ENCODE data around the gene CLSTN2.

DNA sequence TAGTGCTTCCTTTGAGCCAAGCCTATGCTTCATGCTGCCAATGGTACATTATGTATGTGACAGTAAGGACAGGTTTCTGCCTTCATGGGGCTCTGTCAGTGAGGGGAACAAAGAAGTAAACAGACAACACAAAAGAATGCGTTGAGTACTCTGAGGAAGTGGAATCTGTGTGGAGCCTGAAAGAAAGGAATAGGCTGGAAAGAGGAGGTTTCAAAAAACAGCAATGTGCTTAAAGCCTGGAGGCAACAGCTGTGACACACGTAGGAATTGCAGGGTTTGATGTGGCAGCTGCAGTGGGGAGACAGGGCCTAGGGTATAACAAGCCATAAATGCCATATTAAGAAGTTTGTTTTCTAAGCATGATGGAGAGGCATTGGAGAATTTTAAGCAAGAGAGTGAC is 316.7 kb downstream of the CLSTN2 start:
- TF ChIP-seq, protein P1, sequence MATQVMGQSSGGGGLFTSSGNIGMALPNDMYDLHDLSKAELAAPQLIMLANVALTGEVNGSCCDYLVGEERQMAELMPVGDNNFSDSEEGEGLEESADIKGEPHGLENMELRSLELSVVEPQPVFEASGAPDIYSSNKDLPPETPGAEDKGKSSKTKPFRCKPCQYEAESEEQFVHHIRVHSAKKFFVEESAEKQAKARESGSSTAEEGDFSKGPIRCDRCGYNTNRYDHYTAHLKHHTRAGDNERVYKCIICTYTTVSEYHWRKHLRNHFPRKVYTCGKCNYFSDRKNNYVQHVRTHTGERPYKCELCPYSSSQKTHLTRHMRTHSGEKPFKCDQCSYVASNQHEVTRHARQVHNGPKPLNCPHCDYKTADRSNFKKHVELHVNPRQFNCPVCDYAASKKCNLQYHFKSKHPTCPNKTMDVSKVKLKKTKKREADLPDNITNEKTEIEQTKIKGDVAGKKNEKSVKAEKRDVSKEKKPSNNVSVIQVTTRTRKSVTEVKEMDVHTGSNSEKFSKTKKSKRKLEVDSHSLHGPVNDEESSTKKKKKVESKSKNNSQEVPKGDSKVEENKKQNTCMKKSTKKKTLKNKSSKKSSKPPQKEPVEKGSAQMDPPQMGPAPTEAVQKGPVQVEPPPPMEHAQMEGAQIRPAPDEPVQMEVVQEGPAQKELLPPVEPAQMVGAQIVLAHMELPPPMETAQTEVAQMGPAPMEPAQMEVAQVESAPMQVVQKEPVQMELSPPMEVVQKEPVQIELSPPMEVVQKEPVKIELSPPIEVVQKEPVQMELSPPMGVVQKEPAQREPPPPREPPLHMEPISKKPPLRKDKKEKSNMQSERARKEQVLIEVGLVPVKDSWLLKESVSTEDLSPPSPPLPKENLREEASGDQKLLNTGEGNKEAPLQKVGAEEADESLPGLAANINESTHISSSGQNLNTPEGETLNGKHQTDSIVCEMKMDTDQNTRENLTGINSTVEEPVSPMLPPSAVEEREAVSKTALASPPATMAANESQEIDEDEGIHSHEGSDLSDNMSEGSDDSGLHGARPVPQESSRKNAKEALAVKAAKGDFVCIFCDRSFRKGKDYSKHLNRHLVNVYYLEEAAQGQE (IDR thresholded peaks at IDR 0.05; ENCODE audit: low read depth), result no peak
- TF ChIP-seq POLR2A (IDR thresholded peaks at IDR 0.05; ENCODE audit: borderline replicate concordance, extremely low read depth, insufficient read depth, insufficient read length), result no peak
- TF ChIP-seq, protein P2, sequence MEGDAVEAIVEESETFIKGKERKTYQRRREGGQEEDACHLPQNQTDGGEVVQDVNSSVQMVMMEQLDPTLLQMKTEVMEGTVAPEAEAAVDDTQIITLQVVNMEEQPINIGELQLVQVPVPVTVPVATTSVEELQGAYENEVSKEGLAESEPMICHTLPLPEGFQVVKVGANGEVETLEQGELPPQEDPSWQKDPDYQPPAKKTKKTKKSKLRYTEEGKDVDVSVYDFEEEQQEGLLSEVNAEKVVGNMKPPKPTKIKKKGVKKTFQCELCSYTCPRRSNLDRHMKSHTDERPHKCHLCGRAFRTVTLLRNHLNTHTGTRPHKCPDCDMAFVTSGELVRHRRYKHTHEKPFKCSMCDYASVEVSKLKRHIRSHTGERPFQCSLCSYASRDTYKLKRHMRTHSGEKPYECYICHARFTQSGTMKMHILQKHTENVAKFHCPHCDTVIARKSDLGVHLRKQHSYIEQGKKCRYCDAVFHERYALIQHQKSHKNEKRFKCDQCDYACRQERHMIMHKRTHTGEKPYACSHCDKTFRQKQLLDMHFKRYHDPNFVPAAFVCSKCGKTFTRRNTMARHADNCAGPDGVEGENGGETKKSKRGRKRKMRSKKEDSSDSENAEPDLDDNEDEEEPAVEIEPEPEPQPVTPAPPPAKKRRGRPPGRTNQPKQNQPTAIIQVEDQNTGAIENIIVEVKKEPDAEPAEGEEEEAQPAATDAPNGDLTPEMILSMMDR (IDR thresholded peaks at IDR 0.05 in 2 of 3, conservative IDR thresholded peaks at IDR 0.05 in 1 of 3; ENCODE audit: borderline replicate concordance in 1 of 3, insufficient read depth in 1 of 3, low read depth in 2 of 3, low read length in 2 of 3), result no peak

Measured in HCT116 (cell line).